CD4-positive, alpha-beta T cell treated with Interleukin-4 for 1 hour (primary cell): ENCODE data around the gene LIX1L.

ENCODE experiments used
- DNase-seq, 2 donors: peaks; one replicate each; pipeline ENCODE4 v3.0.0-alpha.2; 2020 to 2022

Gene LIX1L

DNA sequence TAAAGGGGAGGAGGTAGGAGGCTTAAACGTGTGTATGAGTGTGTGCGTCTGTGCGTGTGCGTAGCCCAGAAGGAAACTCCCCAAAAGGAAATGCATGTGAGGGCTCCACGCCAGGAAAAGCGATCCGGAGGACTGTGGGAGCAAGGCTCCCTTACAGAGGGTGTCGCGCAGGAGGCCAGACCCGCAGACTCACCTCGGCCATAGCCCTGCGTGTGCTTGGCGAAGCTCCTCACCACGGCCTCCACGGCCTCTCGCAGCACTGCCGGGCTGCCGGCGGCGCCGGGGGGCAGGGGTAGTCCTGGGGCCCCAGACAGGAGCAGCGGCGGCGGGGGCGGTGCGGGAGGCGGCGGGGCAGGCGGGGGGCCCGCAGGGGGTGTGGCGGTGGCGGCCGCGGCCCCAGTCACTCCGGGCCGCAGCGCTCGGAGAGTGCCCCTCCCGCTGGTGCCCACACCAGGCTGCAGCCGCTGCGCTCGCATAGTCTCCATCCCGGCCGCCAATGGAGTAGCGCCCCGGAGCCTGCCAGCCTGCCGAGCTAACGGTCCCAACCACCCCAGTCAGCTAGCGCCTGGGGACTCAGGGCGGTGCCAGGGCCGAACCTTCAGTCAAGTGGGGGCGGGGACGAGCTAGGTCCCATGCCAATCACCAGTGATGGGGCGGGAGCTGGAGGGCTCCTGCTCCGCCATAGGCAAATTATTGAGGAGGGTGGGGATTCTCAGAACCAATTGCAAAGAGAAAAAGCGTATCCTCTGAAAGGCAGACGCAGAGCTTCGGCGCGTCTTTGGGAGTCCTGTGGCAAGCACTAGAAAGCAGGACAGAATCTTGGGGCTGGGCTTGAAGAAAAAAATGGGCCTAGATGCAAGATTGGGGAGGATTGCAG, at the start of gene LIX1L:
TSS of gene LIX1L (minus strand) at position 575 of the 877 bp plus-strand sequence. CDS start at position 485, 90 bp downstream.
- peak; percentile 94 to 95 for DNase-seq

DNA sequence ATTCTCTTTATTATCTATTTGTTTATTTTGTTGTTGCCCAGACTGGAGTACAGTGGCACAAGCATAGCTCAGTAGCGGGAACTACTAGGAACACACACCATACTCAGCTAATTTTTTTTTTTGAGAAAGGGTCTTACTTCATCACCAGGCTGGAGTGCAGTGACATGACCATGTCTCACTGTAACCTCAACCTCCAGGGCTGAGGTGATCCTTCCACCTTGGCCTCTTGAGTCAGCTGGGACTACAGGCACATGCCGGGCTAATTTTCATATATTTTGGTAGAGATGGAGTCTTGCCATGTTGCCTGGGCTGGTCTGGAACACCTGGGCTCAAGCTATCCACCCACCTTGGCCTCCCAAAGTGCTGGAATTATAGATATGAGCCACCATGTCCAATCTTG, 43.9 kb upstream of the LIX1L start:
- DNase-seq = no peak

DNA sequence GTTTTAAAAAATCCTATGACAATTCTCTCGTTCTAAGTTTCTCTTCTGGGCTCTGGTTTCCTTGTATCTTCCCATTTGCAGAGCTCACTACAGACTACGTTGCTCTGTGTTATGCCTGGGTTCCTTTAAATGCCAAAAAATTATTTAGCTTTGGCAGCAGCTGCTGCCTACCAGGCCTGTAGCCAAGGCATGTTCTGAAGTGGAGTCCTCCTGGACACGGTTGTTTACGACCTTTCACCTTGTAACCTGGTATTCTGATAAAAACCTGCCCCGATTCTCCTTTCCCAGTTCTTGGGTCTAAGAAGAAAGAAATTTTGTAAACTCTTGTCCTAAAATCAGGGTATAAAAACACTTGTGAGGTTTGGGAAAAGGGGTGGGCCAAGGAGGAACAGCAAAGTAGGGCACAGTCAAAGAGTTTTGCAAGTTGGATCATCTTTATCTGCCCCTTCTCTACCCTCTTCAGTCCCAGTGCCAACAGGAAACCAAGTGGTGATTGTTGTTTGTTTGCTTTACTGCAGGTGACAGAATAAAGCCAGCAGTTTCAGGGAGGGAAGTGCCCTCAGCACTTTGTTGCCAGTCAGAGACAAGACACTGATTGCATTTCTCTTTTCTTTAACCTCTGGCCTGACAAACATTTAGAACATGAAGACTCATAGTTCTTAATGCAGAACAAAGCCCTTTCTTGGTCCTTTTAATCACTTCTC, 41.7 kb upstream of the LIX1L start:
- peak; percentile 59 to 74 for DNase-seq

DNA sequence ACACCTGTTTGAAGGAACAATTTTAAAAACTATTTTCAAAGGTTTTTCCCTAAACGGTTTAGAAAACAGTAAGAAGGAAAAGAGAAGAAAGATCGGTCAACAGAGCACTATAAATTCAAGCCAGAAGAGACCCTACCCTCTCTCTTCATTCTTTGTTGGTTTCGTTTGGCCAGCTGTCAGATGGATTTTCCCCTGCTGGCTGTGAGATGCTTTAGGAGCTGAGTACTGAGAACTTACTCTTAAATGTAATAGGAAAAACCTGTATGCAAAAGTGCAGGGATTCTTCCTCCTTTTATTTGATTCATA, 39.9 kb upstream of the LIX1L start:
- DNase-seq = peak; percentile 11 to 31

DNA sequence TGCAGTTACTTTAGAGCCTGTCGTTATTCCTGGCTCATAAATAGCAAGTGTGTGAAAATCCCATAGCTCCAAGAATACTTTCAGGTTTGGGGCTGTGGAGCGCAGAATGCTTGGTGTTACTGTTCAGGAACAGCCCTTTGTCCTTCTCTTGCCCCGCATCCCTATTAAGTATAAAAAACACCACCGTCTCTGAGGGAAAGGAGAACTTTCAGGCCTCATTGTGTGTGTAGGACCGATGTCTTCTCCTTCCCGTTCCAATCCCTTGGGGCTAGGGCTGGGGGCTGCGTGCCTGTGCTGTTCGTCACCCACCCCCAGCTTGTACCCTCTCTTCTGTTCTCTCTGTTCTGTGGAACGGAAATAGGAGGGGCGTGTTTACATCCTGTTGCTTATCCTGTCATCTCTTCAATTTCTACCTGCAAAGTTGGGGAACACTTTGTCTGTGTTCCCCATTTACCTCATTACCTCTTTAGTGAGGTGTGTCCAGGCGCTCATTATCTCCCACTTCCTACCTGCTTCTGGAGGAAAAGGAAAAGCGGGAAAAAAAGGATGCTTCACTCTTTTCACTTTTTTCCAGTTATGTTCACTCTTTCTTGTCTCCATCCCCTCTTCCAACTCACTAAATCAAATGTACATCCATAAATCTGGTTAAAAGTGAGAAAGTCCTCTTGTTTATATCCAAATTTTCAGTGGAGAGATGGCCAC, 39.4 kb upstream of the LIX1L start:
- peak; percentile 85 to 87 for DNase-seq

GRCh38 chr1:145996433-145997015, 38.7 kb upstream of the LIX1L start, which contains the start of gene TXNIP:
Gene TXNIP (minus strand): TSS chr1:145996579. CDS start chr1:145996266, 313 bp downstream.
- peak; percentile 95 to 96 for DNase-seq

DNA sequence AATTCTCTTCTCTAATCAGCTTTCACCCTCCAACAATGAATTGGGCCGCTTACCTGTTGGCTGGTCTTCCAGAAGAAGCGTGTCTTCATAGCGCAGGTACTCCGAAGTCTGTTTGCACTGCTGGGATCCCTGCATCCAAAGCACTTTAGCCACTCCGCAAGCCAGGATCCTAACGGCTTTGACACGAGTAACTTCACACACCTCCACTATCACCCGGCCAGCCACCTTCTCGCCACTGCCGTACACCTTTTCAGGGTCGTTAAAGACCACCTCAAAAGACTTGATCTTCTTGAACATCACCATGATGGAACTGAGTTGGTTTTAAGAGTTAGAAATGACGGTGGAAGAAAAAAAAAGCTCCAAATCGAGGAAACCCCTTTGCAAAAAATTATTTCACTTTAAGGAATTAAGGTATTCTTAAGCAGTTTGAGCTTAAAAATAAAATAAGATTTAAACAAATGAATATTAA, 38.2 kb upstream of the LIX1L start:
- no peak for DNase-seq

- DNase-seq = peak in 1 of 2 donors; percentile 16
Measured at GRCh38 chr1:145995148-145995881, 37.5 kb upstream of the LIX1L start.

DNA sequence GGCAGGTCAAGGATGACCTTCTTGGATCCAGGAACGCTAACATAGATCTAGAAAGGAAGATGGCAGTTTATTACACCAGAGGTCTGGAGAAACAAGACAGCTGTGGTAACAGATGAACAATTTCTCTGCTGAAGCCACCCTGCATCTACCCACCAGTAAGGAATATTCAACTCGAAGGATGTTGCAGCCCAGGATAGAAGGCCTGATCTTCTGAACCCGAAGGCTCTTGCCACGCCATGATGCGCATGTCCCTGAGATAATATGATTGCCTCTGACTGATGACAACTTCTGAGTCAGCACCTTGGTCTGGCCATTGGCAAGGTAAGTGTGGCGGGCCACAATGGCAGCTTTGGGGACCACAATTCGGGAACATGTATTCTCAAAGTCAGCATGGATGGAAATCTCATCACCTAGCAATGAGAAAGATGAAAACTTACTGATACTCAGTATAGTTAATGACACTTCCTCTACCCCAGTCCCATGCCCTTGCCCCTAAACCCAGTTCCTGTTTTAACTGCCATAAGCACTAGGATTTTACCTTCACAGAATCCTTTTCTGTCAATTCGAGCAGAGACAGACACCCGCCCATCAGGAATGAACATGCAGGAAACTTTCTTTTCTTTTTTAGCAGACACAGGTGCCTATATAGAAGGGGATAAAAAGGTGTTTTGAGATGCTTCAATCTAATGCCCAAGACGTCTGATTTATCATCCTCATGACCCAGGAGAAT, 36.7 kb upstream of the LIX1L start:
- DNase-seq = peak; percentile 34 to 45

GRCh38 chr1:145993618-145994390, 36.0 kb upstream of the LIX1L start:
- DNase-seq = no peak

DNA sequence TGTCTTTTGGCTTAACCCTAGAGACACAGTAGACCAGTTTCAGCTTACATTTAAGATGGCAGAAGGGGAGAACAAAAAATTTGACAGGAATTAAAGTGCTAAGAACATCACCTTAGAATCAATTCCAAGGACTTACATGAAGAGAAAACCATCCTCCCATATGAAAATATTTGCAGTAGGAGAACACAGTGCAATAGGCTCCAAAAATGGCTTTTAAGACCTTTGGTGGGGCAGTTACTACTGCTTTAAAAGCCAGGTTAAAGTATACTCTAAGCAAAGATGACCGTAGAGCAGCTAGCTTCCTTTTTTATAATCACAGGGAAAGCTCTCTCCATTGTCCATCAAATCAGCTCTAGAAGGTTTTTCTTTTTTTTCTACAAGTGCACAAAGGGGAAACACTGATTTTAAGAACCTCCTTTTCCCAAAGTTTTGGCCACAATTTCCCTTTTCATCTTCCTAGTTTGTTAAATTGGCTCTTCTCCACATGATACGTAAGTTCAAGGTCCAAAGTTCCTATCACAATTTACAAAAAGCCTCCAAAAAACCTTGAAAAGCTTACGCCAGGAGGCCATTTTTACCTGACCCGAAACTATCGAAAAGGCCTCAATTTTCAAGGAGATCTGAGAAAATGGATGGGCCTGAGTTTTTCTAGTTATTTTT, 35.3 kb upstream of the LIX1L start:
- no peak for DNase-seq

DNA sequence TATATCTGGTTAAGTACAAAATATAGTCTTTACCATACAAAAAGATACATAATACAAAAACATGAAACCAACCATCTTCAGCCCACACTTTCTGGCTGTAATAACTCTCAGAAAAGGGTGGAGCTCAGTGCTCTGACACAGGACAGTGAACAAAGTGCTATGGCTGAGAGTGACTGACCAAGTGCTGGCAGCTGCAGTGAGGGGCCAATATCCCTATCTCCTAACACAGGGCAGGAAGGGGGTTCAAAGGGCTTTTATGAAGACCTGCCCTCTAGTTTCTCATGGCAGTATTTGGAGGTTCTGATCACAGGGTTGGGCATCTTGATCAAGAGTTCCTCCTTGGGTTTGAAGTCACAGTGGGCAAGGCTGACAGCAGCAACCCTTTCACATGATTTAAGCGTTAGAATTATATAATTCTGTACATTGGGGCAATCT, 34.7 kb upstream of the LIX1L start:
- DNase-seq = peak in 1 of 2 donors; percentile 31

- DNase-seq = peak; percentile 23 to 52
Measured at GRCh38 chr1:145991735-145992412, 34.1 kb upstream of the LIX1L start.

GRCh38 chr1:145990249-145990855, 32.5 kb upstream of the LIX1L start:
- peak in 1 of 2 donors; percentile 56 for DNase-seq

DNA sequence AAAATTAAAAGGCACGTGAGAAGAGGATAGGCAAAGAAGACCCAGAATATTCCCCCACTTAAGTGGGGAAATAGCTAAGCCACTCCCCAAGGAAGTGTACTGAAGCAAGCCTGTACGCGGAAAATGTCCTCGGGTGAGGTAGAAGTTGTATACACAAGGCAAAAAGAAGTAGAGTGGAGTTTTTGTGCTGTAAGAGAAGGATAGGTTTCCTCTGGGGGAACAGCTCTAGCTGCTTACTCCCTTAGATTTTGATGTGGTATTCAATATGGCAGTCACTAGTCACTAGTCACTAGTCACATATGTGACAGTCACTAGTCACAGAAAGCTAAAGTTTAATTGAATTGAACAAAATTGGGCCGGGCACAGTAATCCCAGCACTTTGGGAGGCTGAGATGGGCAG, 31.0 kb upstream of the LIX1L start:
- DNase-seq = peak in 1 of 2 donors; percentile 51

GRCh38 chr1:145987926-145988325, 30.1 kb upstream of the LIX1L start:
- DNase-seq = no peak

- no peak for DNase-seq
Measured at GRCh38 chr1:145986551-145986950, 28.7 kb upstream of the LIX1L start.

DNA sequence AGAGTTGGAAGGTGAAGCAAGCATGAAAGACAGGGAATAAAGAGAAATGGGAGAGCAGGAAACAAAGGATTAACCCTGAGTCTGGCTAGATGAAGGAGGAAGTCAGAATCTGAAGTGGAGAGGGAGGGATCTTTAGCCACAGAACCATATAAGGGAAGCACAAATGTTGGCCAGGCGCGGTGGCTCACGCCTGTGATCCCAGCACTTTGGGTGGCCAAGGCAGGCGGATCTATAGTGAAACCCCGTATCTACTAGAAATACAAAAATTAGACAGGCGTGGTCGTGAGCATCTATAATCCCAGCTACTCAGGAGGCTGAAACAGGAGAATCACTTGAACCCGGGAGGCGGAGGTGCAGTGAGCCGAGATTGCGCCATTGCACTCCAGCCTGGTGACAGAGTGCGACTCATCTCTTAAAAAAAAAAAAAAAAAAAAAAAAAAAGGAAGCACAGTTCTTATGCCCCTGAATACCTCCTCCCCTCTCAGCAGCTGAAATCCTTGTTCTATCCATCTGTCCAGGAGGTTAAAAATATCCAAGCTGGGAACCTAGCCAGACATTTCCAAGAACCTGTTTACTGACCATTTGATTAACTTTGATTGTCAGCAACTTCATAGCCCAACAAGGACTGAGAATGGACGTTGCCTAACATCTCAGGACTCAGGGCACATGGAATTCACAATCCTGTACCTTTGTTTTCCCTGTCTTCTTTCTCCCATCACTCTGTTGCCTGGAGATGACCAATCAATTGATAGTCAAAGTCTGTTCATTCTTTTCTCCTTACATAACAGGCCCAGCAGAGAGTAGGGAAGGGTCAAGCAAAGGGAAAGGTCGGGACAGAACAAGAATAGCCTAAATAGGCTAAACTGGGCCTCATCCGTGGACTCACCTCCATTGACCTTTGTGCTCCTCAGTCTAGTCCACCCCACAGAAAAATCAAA, 28.0 kb upstream of the LIX1L start:
- no peak for DNase-seq
